Astrocyte (in vitro differentiated cells and primary cell): ENCODE results near the gene CMTM1. TPM values are rescaled to one million over a fixed set of nuclear protein-coding genes. Genes with fewer than 3 reads are reported as not detected.

ENCODE experiments used
- DNase-seq: peaks from one replicate; pipeline ENCODE4 v3.0.0-alpha.2; 2010; ENCODE audit warnings: low read depth
- FAIRE-seq: peaks from 2 replicates; lab custom pipeline; 2011; peaks lifted over from hg19 to GRCh38; lab: Jason Lieb, UNC
- H2AFZ ChIP-seq: 2 replicates; pipeline ENCODE4 v1.6.0; 2012; ENCODE audit warnings: low read depth, low read length, inconsistent platforms
- H3K27ac ChIP-seq: 2 replicates; pipeline ENCODE4 v1.5.1; 2011; ENCODE audit warnings: low read depth, low read length, inconsistent platforms
- H3K27me3 ChIP-seq: 2 replicates; pipeline ENCODE4 v1.6.0; 2011; ENCODE audit warnings: low read length, inconsistent platforms; ENCODE audit not compliant: insufficient read depth
- H3K36me3 ChIP-seq: 2 replicates; pipeline ENCODE4 v1.5.1; 2011; ENCODE audit warnings: low read length, inconsistent platforms; ENCODE audit not compliant: insufficient read depth
- H3K4me1 ChIP-seq: 2 replicates; pipeline ENCODE4 v1.5.1; 2011; ENCODE audit warnings: low read length, inconsistent platforms; ENCODE audit not compliant: insufficient read depth
- H3K4me2 ChIP-seq: 2 replicates; pipeline ENCODE4 v1.6.0; 2012; ENCODE audit warnings: low read length, inconsistent platforms
- H3K4me3 ChIP-seq: 2 replicates; pipeline ENCODE4 v1.5.1; 2011; ENCODE audit warnings: low read depth, mild to moderate bottlenecking, low read length, inconsistent platforms; ENCODE audit not compliant: insufficient read depth
- H3K79me2 ChIP-seq: 2 replicates; pipeline ENCODE4 v1.6.0; 2012; ENCODE audit warnings: mild to moderate bottlenecking, low read length, inconsistent platforms; ENCODE audit not compliant: insufficient read depth
- H3K9ac ChIP-seq: 2 replicates; pipeline ENCODE4 v1.6.0; 2012; ENCODE audit warnings: mild to moderate bottlenecking, low read length, inconsistent platforms
- H3K9me3 ChIP-seq: 2 replicates; pipeline ENCODE4 v1.5.1; 2012; ENCODE audit warnings: low read depth, mild to moderate bottlenecking, low read length, inconsistent platforms; ENCODE audit not compliant: insufficient read depth
- H4K20me1 ChIP-seq: 2 replicates; pipeline ENCODE4 v1.6.0; 2012; ENCODE audit warnings: low read length, inconsistent platforms; ENCODE audit not compliant: insufficient read depth
- H3K27ac Mint-ChIP-seq: one replicate; pipeline ENCODE4 v1.8.0; 2021; ENCODE audit warnings: mild to moderate bottlenecking, mixed read lengths; ENCODE audit not compliant: unreplicated experiment
- H3K27me3 Mint-ChIP-seq: one replicate; pipeline ENCODE4 v1.8.0; 2021; ENCODE audit warnings: low read depth, mixed read lengths; ENCODE audit not compliant: unreplicated experiment
- H3K36me3 Mint-ChIP-seq: one replicate; pipeline ENCODE4 v1.8.0; 2021; ENCODE audit warnings: low read depth, mixed read lengths; ENCODE audit not compliant: unreplicated experiment
- H3K4me1 Mint-ChIP-seq: one replicate; pipeline ENCODE4 v1.8.0; 2021; ENCODE audit warnings: low read depth, mixed read lengths; ENCODE audit not compliant: unreplicated experiment
- H3K4me3 Mint-ChIP-seq: one replicate; pipeline ENCODE4 v1.8.0; 2021; ENCODE audit warnings: mild to moderate bottlenecking, moderate library complexity, mixed read lengths; ENCODE audit not compliant: unreplicated experiment
- H3K9me3 Mint-ChIP-seq: one replicate; pipeline ENCODE4 v1.8.0; 2021; ENCODE audit warnings: mild to moderate bottlenecking, mixed read lengths; ENCODE audit not compliant: unreplicated experiment
- EZH2 ChIP-seq: IDR thresholded peaks from 2 replicates; pipeline ENCODE4 v1.6.1; 2012; ENCODE audit warnings: mild to moderate bottlenecking, low read length, inconsistent platforms; ENCODE audit not compliant: insufficient read depth
- total RNA-seq: library from RNA; stranded (reverse); gene quantifications from 2 replicates; pipeline ENCODE4 v1.2.1, GENCODE V29; 2021
- TF ChIP-seq, protein P1 (sequence below): IDR thresholded peaks from 2 replicates; pipeline ENCODE4 v1.5.1; 2011; ENCODE audit warnings: low read depth, mild to moderate bottlenecking, inconsistent platforms, low read length, moderate library complexity; ENCODE audit not compliant: insufficient read depth

The CMTM1 gene
- total RNA-seq, 1 donor from 2014 or later, result 2.7 TPM

DNA sequence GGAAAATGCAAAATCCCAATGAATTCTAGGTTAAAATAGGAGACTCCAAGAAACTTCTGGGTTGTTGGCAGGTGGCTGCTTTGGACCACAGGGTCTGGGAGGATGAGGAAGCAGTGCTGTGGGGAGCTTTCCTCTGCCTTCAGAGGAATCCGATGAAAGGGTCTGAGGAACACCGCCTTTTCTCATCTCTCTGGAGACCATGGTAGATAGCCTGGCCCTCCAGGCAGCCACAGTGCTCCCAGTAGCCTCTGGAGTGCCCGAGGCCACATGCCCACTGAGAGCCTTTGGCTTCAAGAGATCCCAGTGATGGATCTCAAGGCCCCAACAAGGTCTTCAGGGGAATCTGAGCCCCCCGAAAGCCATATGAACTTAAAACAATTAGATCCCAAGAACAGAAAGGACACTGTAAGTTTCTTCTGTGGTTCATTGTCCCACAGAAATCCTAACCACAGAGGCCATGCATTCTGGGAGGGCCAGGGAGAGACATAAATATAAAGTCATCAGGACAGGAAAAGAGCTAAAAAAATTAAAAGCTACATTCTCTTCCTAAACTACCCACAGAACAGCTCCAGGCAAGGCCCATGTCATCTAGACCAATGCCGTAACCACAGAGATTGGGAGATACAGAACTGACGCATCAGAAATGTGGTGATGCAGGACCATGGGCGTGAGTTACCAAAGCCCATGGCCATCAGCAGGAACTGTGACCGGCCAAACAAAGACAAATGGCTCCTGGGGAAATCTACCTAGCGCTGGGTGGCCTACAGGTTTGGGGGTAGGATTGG, 40.7 kb upstream of the CMTM1 start:
- no peak for FAIRE-seq
- Histone ChIP-seq H3K36me3 (peaks cover 5% of the 10 kb centered on the region), H3K9me3 (no peaks in the 10 kb centered on the region), H2AFZ (no peak overlapping the region), H3K27me3 (no peaks in the 10 kb centered on the region), H3K4me3 (no peak overlapping the region), H3K9ac (no peak overlapping the region), H3K4me1 (peaks cover 16% of the 10 kb centered on the region), H3K79me2 (peaks cover 4% of the 10 kb centered on the region), H3K4me2 (no peak overlapping the region), H3K27ac (peak overlapping the region; percentile 3), H4K20me1 (no peaks in the 10 kb centered on the region)
- peak; percentile 87 for DNase-seq
- Mint-ChIP-seq H3K9me3 (peaks cover 1% of the 10 kb centered on the region), H3K36me3 (peaks cover 20% of the 10 kb centered on the region), H3K27me3 (peaks cover 5% of the 10 kb centered on the region), H3K4me1 (peaks cover 22% of the 10 kb centered on the region), H3K4me3 (no peak overlapping the region), H3K27ac (no peak overlapping the region)
- no peak for TF ChIP-seq EZH2
- TF ChIP-seq, protein P1, sequence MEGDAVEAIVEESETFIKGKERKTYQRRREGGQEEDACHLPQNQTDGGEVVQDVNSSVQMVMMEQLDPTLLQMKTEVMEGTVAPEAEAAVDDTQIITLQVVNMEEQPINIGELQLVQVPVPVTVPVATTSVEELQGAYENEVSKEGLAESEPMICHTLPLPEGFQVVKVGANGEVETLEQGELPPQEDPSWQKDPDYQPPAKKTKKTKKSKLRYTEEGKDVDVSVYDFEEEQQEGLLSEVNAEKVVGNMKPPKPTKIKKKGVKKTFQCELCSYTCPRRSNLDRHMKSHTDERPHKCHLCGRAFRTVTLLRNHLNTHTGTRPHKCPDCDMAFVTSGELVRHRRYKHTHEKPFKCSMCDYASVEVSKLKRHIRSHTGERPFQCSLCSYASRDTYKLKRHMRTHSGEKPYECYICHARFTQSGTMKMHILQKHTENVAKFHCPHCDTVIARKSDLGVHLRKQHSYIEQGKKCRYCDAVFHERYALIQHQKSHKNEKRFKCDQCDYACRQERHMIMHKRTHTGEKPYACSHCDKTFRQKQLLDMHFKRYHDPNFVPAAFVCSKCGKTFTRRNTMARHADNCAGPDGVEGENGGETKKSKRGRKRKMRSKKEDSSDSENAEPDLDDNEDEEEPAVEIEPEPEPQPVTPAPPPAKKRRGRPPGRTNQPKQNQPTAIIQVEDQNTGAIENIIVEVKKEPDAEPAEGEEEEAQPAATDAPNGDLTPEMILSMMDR, result no peak

DNA sequence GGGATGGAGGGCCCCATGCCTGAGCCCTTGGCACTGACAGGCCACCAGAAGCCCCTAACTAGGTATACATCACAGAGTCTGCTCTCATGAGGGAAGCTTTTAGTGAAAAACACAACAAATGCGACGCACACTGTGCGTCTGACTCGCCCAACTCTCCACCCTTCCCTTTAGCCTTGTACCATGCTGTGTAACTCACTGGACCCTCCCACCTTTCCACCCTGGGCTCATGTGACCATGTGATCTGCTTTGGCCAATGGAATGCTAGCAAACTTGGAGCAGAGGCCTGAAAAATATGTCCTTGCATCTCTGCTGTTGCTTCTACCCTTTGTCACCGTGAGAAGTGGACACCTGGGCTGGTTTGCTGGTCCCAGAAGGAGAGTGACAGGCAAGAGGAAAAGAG, 37.9 kb upstream of the CMTM1 start:
- no peak for TF ChIP-seq EZH2
- TF ChIP-seq, protein P1, result no peak
- peaks cover 7% of the 10 kb centered on the region for H3K27me3 Mint-ChIP-seq
- H3K4me3 Mint-ChIP-seq, result no peak overlapping the region
- peaks cover 1% of the 10 kb centered on the region for H3K9me3 Mint-ChIP-seq
- no peaks in the 10 kb centered on the region for H3K4me1 ChIP-seq
- FAIRE-seq, result no peak
- peaks cover 8% of the 10 kb centered on the region for H3K36me3 ChIP-seq
- H3K79me2 ChIP-seq, result no peaks in the 10 kb centered on the region
- no peaks in the 10 kb centered on the region for H4K20me1 ChIP-seq
- DNase-seq, result no peak
- no peaks in the 10 kb centered on the region for H3K9me3 ChIP-seq
- no peak overlapping the region for H3K4me2 ChIP-seq
- H3K4me3 ChIP-seq, result no peak overlapping the region
- peaks cover 7% of the 10 kb centered on the region for H3K4me1 Mint-ChIP-seq
- H3K36me3 Mint-ChIP-seq, result peaks cover 28% of the 10 kb centered on the region
- no peak overlapping the region for H3K27ac ChIP-seq
- no peaks in the 10 kb centered on the region for H3K27me3 ChIP-seq
- H3K27ac Mint-ChIP-seq, result no peak overlapping the region
- no peak overlapping the region for H3K9ac ChIP-seq
- H2AFZ ChIP-seq, result no peak overlapping the region

DNA sequence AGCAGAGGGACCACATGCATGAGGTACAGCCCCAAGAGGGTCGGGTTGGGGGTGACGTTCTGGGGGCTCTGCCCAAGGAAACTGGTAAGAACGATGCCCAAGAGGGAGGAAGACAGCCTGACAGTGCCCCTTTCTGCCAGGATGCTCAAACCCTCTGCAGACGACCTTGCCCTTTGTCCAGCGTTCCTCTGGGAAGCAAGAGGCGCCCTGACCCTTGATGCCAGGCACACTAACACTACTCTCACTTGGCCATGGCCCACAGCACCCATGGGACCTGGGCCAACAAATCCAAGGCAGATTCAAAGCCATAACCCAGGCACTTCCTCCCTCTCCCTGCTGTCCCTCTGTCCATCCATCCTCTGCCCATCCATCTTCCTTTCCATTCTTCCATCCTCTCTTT, 36.8 kb upstream of the CMTM1 start:
- Histone ChIP-seq H4K20me1 (no peaks in the 10 kb centered on the region), H3K27me3 (no peaks in the 10 kb centered on the region), H3K9ac (no peak overlapping the region), H3K79me2 (no peaks in the 10 kb centered on the region), H3K9me3 (no peaks in the 10 kb centered on the region), H3K4me1 (no peaks in the 10 kb centered on the region), H3K36me3 (peaks cover 8% of the 10 kb centered on the region), H2AFZ (no peak overlapping the region), H3K27ac (no peak overlapping the region), H3K4me3 (no peak overlapping the region), H3K4me2 (no peak overlapping the region)
- Mint-ChIP-seq H3K4me1 (peaks cover 7% of the 10 kb centered on the region), H3K36me3 (peaks cover 28% of the 10 kb centered on the region), H3K9me3 (peaks cover 3% of the 10 kb centered on the region), H3K27me3 (peaks cover 9% of the 10 kb centered on the region), H3K4me3 (no peak overlapping the region), H3K27ac (no peak overlapping the region)
- no peak for DNase-seq
- no peak for TF ChIP-seq EZH2
- TF ChIP-seq, protein P1, result no peak
- no peak for FAIRE-seq
